OCI-LY7 (cell line): Measurements from ENCODE around the gene ASCC1.

Source experiments
- CTCF ChIP-seq: fragments of 200-600 bp; sonication (generic); conservative IDR thresholded peaks from 2 replicates; pipeline ENCODE4 v1.5.1; 2014; ENCODE audit warnings: mild to moderate bottlenecking, antibody characterized with exemption, low read length, moderate library complexity, mixed read lengths
- EZH2phosphoT487 ChIP-seq: fragments of 200-600 bp; sonication (generic); IDR thresholded peaks from 2 replicates; pipeline ENCODE4 v1.6.1; 2018; ENCODE audit warnings: low read depth, borderline replicate concordance, mild to moderate bottlenecking, mixed run types, antibody characterized with exemption, low read length, moderate library complexity, mixed read lengths

GRCh38 chr10:72105098-72105475 lies 111.0 kb downstream of the ASCC1 start:
- no peak for TF ChIP-seq CTCF
- no peak for TF ChIP-seq EZH2phosphoT487
